NCI-H69 (cell line): ENCODE measurements around the gene GPC3.

Source experiments
- DNase-seq: peaks from one replicate; lab custom pipeline; 2025; lab: John Stamatoyannopoulos, UW

The GPC3 gene

GRCh38 chrX:133685822-133686221 lies 299.6 kb downstream of the GPC3 start:
- DNase-seq, result peak; percentile 77

- DNase-seq, result no peak
Measured at GRCh38 chrX:133681897-133682296, 303.5 kb downstream of the GPC3 start.

- DNase-seq, result no peak
Measured at GRCh38 chrX:133681421-133681820, 304.0 kb downstream of the GPC3 start.

- DNase-seq, result no peak
Measured at GRCh38 chrX:133677123-133678063, 308.0 kb downstream of the GPC3 start.

GRCh38 chrX:133676344-133677122 lies 308.9 kb downstream of the GPC3 start:
- DNase-seq, result peak; percentile 47

- DNase-seq, result no peak
Measured at GRCh38 chrX:133674726-133675470, 310.5 kb downstream of the GPC3 start.

GRCh38 chrX:133670383-133670782 lies 315.0 kb downstream of the GPC3 start:
- peak; percentile 25 for DNase-seq

GRCh38 chrX:133669214-133669613 lies 316.2 kb downstream of the GPC3 start:
- no peak for DNase-seq

- DNase-seq, result no peak
Measured at GRCh38 chrX:133668225-133668931, 317.0 kb downstream of the GPC3 start.

GRCh38 chrX:133666256-133666655 lies 319.1 kb downstream of the GPC3 start:
- no peak for DNase-seq

- no peak for DNase-seq
Measured at GRCh38 chrX:133661962-133662839, 323.2 kb downstream of the GPC3 start.

GRCh38 chrX:133660281-133660680 lies 325.1 kb downstream of the GPC3 start:
- no peak for DNase-seq

GRCh38 chrX:133658293-133658911 lies 327.0 kb downstream of the GPC3 start:
- no peak for DNase-seq

- DNase-seq, result no peak
Measured at GRCh38 chrX:133655275-133656265, 329.8 kb downstream of the GPC3 start.

GRCh38 chrX:133654811-133655210 lies 330.6 kb downstream of the GPC3 start:
- DNase-seq, result no peak

- no peak for DNase-seq
Measured at GRCh38 chrX:133653358-133653757, 332.0 kb downstream of the GPC3 start.

- DNase-seq, result no peak
Measured at GRCh38 chrX:133652185-133652584, 333.2 kb downstream of the GPC3 start.

GRCh38 chrX:133650239-133650638 lies 335.2 kb downstream of the GPC3 start:
- DNase-seq, result no peak

GRCh38 chrX:133649651-133650050 lies 335.7 kb downstream of the GPC3 start:
- no peak for DNase-seq
